GM19372 (cell line): ENCODE data around the gene SLC35D3.
"Not testable (repeated sequence)": the region's sequence is repeated elsewhere in the genome, so short reads cannot be mapped to it uniquely, and the experiment has no call there.

Experiments used
- ATAC-seq: cut with Tn5 transposase; IDR thresholded peaks from one replicate; pipeline ENCODE4 v1.9.1; 2021; ENCODE audit warnings: mild to moderate bottlenecking, low read depth, moderate library complexity; ENCODE audit not compliant: unreplicated experiment

SLC35D3 gene

GRCh38 chr6:136961848-136962247 is 39.7 kb downstream of the SLC35D3 start:
- no peak for ATAC-seq

GRCh38 chr6:136962661-136963060 is 40.6 kb downstream of the SLC35D3 start:
- no peak for ATAC-seq

- ATAC-seq, result no peak
Observed at GRCh38 chr6:136963259-136963658, 41.2 kb downstream of the SLC35D3 start.

- ATAC-seq, result no peak
Observed at GRCh38 chr6:136964398-136964797, 42.3 kb downstream of the SLC35D3 start.

- ATAC-seq, result peak; percentile 76
Observed at GRCh38 chr6:136967876-136968752, 46.0 kb downstream of the SLC35D3 start.

- no peak for ATAC-seq
Observed at GRCh38 chr6:136968837-136969236, 46.7 kb downstream of the SLC35D3 start.

- ATAC-seq, result no peak
Observed at GRCh38 chr6:136969433-136969832, 47.3 kb downstream of the SLC35D3 start.

GRCh38 chr6:136969930-136970329 is 47.8 kb downstream of the SLC35D3 start:
- no peak for ATAC-seq

GRCh38 chr6:136971609-136972008 is 49.5 kb downstream of the SLC35D3 start:
- no peak for ATAC-seq

GRCh38 chr6:136973781-136974180 is 51.7 kb downstream of the SLC35D3 start:
- ATAC-seq, result not testable (repeated sequence)
